SH-SY5Y (cell line): ENCODE measurements around the gene ITFG1.

Source experiments
- GATA2 ChIP-seq: IDR thresholded peaks from 2 replicates; pipeline ENCODE4 v1.6.1; 2011; ENCODE audit warnings: mild to moderate bottlenecking, low read depth, low read length
- GATA3 ChIP-seq: IDR thresholded peaks from 2 replicates; pipeline ENCODE4 v1.6.1; 2011; ENCODE audit warnings: low read depth, mild to moderate bottlenecking, low read length, moderate library complexity

DNA sequence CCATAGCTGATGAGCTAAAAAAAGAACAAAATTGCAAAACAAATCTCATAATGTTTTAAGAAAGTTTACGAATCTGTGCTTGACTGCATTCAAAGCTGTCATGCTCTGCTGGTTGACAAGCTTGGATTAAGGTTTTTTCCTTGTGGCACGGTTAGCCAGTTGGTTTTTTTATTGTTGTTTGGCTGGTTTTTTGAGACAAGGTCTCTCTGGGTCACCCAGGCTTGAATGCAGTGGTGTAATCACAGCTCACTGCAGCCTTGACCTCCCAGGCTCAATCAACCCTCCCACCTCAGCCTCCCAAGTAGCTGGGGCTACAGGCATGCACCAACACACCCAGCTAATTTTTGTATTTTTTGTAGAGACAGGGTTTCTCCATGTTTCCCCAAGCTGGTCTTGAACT lies 45.9 kb upstream of the ITFG1 start:
- TF ChIP-seq GATA3 (no peak), GATA2 (no peak)
